ENCODE measurements around the gene COL4A2.

- TF ChIP-seq ZNF384 (IDR thresholded peaks at IDR 0.05) (no peak), ELF4 (IDR thresholded peaks at IDR 0.05) (no peak), SP1 (IDR thresholded peaks at IDR 0.05) (no peak), SUZ12 (IDR thresholded peaks at IDR 0.05) (no peak), HDGF (IDR thresholded peaks at IDR 0.05; ENCODE audit: borderline replicate concordance) (no peak), BHLHE40 (IDR thresholded peaks at IDR 0.05; ENCODE audit: borderline replicate concordance) (no peak), FOXA1 (IDR thresholded peaks at IDR 0.05) (no peak), FOXM1 (IDR thresholded peaks at IDR 0.05; ENCODE audit: borderline replicate concordance) (no peak), ARNT (IDR thresholded peaks at IDR 0.05) (no peak), FOXK2 (IDR thresholded peaks at IDR 0.05) (no peak), L3MBTL2 (conservative IDR thresholded peaks at IDR 0.05) (no peak), TARDBP (IDR thresholded peaks at IDR 0.05) (no peak), LEF1 (IDR thresholded peaks at IDR 0.05; ENCODE audit: borderline replicate concordance) (no peak), PKNOX1 (IDR thresholded peaks at IDR 0.05) (no peak)
These were observed 24.3 kb downstream of the COL4A2 start for GRCh38 chr13:110331362-110331761.
